HepG2 (cell line): ENCODE measurements around the gene CDKN3. TPM values are rescaled to one million over a fixed set of nuclear protein-coding genes. Genes with fewer than 3 reads are reported as not detected.

ENCODE experiments used
- ARNT2 ChIP-seq: sonication (generic); formaldehyde crosslinking; IDR thresholded peaks from 2 replicates; pipeline ENCODE4 v1.8.0; 2022; ENCODE audit warnings: mild to moderate bottlenecking, low read depth, missing genetic modification reagents, moderate library complexity
- HMGXB4 ChIP-seq, 2 experiments: sonication (generic) in 1 of 2; formaldehyde crosslinking in 1 of 2; IDR thresholded peaks; 2 replicates each; pipeline versions ENCODE4 v1.4.0 to v1.6.1; 2018 to 2020; ENCODE audit warnings: missing genetic modification reagents in 2 of 2, borderline replicate concordance in 1 of 2, low read depth in 1 of 2, mild to moderate bottlenecking in 1 of 2, missing biosample characterization in 1 of 2
- MIER3 ChIP-seq: IDR thresholded peaks from 2 replicates; pipeline ENCODE4 v1.6.1; 2016; ENCODE audit warnings: missing compliant biosample characterization, borderline replicate concordance
- TBX2 ChIP-seq: sonication (generic); formaldehyde crosslinking; IDR thresholded peaks from 2 replicates; pipeline ENCODE4 v1.5.0; 2020; ENCODE audit warnings: missing genetic modification reagents, mild to moderate bottlenecking, borderline replicate concordance
- ZFY ChIP-seq: sonication (generic); formaldehyde crosslinking; IDR thresholded peaks from 2 replicates; pipeline ENCODE4 v1.4.0; 2020; ENCODE audit warnings: missing genetic modification reagents
- ZKSCAN8 ChIP-seq: IDR thresholded peaks from 2 replicates; pipeline ENCODE4 v1.6.1; 2016; ENCODE audit warnings: borderline replicate concordance, missing genetic modification reagents, missing compliant biosample characterization
- ZNF329 ChIP-seq: sonication (generic); formaldehyde crosslinking; IDR thresholded peaks from 2 replicates; pipeline ENCODE4 v1.9.0; 2021; ENCODE audit warnings: low read depth, mild to moderate bottlenecking, missing genetic modification reagents
- ZNF724P ChIP-seq: sonication (generic); formaldehyde crosslinking; IDR thresholded peaks from 2 replicates; pipeline ENCODE4 v1.8.0; 2022; ENCODE audit warnings: missing genetic modification reagents, borderline replicate concordance
- ZNF800 ChIP-seq: sonication (generic); formaldehyde crosslinking; IDR thresholded peaks from 2 replicates; pipeline ENCODE4 v1.4.0; 2020; ENCODE audit warnings: missing genetic modification reagents
- polyA plus RNA-seq, 8 experiments: library from polyadenylated mRNA; depleted of rRNA in 3 of 8; stranded (reverse) in 7 of 8; unstranded in 1 of 8; fragments of >200 nt; fragmentation: Illumina TruSeq in 4 of 8; extraction: Trizol in 4 of 8; gene quantifications; 2 replicates each; pipeline versions ENCODE4 v1.2.1 to v1.2.3, GENCODE V29; 2011 to 2016; ENCODE audit warnings: low read depth in 4 of 8, missing spikeins in 1 of 8, mixed read lengths in 1 of 8; ENCODE audit not compliant: insufficient read depth in 1 of 8
- total RNA-seq, 5 experiments: library from RNA; depleted of rRNA; stranded (reverse); fragments of >200 nt; fragmentation: Illumina TruSeq; extraction: Trizol; gene quantifications; 2 replicates each; pipeline ENCODE4 v1.2.3, GENCODE V29; 2016; ENCODE audit warnings: low read depth in 1 of 5

CDKN3 gene
- total and polyA plus RNA-seq, 2 of the 13 experiments (the other 11 are each of a cell fraction or from before 2014, with no cell fraction given) = 63.0 to 88.9 TPM

DNA sequence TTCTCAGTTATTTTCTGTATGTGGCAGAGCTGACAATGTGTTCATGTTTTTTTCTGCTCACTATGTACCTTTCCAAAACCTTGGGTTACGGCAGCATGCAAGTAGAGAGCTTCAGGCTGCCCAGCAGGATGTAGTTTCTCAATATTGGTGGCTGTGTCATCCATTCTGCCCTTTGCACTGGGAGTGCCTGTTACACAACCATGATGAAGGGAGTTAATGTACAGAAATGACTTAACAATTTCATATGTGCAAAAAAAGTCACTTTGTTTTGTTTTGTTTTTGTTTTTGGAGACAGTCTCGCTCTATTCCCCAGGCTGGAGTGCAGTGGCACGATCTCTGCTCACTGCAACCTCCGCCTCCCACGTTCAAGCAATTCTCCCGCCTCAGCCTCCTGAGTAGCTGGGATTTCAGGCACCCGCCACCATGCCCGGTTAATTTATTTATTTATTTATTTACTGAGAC, 50.5 kb downstream of the CDKN3 start (continued):
- TF ChIP-seq HMGXB4 (CRISPR knock-in tag; IDR thresholded peaks at IDR 0.05; ENCODE audit: borderline replicate concordance in 1 of 2, low read depth in 1 of 2) (no peak), ZKSCAN8 (CRISPR knock-in tag) (0 out of 2 replicates have a peak, but pooled peaks have one; percentile 70), ARNT2 (CRISPR knock-in tag) (peak; percentile 54; the same call in 1 of the 2 replicates), ZNF724P (CRISPR knock-in tag) (no peak), TBX2 (CRISPR knock-in tag) (peak; percentile 76), ZNF800 (CRISPR knock-in tag) (0 out of 2 replicates have a peak, but pooled peaks have one; percentile 27), ZFY (CRISPR knock-in tag) (no peak), MIER3 (CRISPR knock-in tag) (peak; percentile 92; the same call in 1 of the 2 replicates), ZNF329 (no peak)
